HG03469 (cell line): ENCODE results near the gene ADIG.
"Not testable (repeated sequence)": the region's sequence is repeated elsewhere in the genome, so short reads cannot be mapped to it uniquely, and the experiment has no call there.

Experiments used
- ATAC-seq: cut with Tn5 transposase; IDR thresholded peaks from one replicate; pipeline ENCODE4 v1.9.1; 2021; ENCODE audit warnings: mild to moderate bottlenecking, moderate library complexity, moderate number of reproducible peaks; ENCODE audit not compliant: unreplicated experiment

The ADIG gene

DNA sequence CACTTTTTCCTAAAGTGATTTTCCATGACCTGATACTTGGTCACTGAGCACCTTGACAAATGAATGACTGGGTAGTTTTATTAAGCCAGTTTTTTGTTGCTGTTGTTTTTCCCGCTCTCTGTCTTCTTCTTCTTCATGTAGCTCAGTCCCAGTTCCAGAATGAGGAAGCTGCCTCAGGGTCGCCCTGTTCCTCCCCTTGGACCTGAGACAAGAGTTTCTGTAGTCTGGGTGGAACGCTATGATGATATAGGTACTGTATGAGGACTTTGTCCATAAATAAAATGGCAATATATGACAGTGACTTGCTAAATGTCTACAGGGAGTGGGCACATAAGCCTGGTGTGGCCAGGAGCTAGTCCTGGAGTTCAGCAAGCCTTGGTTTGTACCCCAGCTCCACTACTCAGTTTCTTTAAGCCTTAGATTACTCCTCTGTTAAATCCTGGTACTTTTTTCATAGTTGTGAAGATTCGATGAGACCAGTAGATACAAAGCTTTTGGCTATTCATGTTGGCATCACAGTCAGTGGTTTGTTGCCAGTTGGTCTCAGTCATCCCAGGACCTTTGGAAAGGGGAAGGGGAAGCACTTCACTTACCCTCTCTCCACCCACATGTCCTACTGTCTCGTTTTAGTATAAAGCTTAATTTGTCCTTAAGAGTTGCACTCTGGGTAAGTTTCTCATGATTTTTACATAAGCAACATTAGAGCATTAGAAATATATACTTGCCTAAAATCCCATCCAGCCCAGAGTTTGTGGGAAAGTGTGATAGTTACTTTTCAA, 11.1 kb upstream of the ADIG start:
- no peak for ATAC-seq

DNA sequence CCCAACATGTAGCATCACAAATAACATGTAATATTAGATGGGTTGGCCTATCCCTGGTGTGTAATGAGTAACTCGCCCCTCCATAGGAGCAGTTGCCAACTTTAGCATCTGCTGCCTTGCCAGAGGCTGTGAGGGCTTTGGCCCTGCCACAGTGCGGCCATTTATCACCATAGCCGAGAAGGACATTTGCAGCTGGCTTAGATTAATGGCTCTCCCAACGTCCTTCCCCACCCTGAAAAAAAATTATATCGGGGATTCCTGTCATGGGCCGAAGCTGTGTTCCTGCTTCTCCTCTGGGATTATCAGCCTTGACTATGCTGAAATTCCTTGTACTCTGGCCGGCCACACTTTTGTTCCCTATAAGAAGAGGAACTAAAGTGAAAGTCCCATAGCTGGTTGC, 7.6 kb upstream of the ADIG start:
- ATAC-seq, result no peak

DNA sequence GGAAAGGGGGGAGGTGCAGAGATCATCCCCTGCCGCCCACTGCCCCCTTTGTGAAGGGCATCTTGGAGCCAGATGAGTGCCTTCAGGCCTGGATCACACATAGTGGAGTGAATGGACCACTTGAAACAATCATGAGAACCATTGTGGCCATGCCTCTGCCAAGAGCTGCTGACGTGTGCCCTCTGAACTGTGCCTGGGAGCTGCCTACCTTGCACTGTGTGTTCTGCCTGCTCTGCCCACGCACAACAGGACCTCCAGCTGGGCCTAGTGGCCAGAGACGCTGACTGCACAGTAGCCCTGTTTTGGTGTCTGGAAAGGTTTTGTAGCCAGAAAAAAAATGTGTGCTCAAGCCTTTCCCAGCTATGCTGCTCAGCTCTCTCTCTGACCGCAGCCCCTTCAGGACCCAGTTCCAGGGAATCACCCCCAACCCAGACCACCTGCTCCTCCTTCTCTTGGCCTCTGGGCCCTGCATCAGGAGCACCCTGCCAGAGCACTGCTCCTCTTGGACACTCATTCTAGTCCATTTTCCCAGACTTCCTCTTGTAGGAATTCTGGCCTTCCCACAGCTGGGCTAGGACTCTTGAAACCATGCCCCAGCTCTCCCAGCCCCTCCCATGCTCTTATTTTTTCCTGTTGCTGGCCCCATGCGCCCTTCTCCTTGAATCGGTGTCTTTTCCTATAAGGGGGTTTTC, 1.6 kb upstream of the ADIG start:
- ATAC-seq, result no peak

DNA sequence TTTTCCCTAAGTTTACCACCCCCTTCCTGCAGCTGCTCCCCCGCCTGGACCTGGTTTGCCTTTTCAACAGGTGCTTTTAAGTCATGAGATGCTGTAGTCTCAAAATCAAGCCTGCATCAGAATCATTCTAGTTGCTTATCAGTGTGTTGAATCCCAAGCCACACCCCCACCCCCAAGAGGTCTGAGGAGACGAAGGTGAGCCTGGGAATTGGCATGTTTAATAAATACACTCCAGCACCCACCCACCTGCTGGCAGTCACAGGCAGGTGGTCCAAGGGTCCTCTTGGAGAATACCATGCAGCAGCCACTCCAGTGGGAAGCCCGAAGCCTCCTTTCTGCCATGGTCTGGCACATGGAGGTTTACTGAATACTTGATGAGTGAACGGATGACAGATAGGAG, 1.1 kb upstream of the ADIG start:
- ATAC-seq, result no peak

DNA sequence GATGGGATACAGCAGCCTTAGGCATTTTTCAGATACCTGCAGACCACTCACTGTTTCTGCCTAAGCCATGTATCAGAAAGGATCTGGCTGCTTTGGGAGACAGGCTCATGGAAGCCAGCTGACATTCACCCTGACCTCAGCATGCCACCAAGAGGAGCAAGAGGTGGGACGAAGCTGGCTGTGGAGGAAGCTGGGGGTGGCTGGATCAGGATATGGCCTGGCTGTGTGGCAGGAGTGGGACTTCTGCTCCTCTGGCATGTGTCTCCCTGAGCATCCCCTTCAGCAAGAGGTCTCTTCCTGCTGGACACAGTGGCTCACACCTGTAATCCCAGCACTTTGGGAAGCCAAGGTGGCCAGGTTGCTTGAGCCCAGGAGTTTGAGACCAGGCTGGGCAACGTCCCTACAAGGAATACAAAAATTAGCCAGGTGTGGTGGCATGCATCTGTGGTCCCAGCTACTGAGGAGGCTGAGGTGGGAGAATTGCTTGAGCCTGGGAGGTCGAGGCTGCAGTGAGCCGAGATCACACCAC, 897 bp downstream of the ADIG start:
- ATAC-seq, result no peak

DNA sequence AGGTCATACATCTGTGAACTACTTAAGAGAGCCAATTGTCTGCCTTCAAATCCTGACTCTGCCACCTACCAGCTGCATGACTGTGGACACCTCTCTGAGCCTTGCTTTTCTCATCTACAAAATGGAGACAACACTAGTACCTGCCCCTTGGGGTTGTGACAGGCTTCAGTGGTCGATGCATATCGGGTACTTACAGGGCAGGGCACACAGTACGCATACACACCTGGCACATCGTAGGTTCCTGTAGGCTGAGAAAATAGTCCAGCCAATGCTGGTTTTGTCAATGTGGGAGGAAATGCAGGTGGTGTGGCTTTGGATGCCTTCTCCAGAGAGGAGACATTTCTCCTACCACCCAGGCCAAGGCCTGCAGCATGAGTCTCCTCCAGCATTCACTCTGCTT, 2.3 kb downstream of the ADIG start:
- no peak for ATAC-seq

DNA sequence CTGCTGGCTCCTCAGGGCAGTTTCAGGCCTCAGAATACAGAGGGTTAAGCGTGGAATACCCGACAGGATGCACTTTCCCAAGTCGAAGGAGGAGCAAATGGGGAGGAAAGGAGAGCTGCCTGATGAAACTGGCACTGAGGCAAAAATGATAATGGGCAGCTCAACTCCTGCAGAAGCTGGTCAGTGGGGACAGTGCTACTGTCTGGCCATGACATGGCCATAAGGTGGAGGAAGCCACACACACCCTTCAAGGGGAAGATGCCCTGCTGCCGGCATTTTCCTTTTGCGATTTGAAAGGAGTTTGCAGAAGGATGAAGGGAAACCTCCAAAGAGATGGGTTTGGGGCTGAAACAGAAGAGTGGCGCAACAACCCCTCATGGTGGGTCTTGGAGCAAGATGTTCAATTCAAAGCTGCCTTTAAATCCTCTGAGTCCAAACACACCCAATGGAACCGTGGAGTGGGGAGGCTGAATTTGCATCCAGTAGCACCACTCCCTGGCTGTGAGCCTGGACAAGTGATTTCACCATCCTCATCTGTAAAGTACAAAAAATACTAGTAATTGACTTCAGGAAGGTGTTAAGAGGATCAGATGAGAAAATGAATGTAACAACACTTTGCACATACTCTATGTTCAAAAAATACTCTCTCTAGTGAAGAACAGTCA, 3.2 kb downstream of the ADIG start:
- ATAC-seq, result no peak

DNA sequence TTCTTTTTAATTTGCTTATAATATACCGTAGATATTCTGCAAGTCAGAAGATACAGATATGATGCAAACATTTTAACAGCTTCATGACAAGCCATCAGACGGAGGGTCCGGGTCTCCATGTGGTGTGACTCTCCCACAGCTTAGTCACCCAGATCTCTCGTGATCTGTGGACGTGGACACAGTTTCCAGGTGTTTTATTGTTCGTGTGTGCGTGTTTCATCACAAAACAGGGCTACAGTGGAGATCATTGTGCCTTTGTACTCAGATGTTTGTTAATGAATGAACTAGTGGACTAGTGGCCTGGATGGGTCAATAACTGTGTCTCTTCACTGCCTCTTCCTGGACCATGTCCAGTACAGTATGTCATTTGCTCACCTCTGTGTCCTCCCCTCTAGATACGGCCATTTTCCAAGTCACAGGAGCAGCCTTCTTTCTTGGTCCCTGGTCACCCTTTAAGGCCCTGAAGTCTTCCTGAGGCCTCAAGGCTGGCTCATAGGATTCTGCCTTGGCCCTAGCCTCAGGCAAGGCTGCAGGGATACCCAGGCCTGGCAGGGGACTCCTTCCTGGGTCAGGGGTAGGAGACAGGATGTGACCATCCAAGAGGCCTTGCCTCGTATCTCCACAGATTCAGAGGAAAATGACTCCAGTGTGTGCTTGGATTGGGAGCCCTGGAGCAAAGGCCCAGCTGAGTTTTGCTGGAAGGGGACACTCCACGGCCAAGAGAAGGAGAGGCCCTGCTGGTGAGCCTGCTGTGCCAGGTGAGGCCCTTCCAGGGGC, 4.6 kb downstream of the ADIG start:
- no peak for ATAC-seq

DNA sequence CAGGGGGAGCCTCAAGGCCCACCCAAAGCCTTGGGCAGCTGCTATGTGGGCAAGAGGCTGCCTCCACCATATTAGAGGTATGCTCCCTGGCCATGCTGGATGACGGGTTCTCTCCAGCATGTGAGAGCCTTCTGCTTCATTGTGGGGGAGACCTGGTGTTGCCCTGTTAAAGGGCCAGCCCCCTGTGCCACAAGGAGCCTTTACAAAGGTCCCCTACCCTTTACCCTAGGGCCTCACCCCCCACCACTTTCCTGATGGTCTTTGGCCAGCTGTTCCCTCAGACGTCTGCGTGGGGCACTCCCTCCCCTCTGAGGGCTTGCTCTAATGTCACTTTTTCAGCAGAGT, 5.2 kb downstream of the ADIG start:
- no peak for ATAC-seq

DNA sequence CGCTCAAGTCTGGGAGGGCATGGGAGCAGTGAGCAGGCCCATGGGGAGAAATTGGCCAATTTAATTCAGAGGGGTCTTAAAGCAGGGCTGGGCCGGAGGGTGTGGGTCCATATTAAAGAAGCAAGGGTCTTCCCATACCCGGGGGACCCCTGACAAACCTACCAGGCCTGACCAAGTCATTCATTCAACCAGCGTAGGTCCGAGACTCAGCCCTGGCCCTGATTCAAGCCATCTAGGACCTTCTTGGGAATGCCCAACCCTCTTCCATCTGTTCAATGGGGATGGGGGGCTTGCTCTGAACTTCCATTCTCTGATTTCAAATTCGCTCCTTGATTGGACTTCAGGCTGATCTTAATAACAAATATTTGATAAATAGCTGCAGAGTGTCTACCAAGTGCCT, 7.3 kb downstream of the ADIG start:
- ATAC-seq, result no peak

DNA sequence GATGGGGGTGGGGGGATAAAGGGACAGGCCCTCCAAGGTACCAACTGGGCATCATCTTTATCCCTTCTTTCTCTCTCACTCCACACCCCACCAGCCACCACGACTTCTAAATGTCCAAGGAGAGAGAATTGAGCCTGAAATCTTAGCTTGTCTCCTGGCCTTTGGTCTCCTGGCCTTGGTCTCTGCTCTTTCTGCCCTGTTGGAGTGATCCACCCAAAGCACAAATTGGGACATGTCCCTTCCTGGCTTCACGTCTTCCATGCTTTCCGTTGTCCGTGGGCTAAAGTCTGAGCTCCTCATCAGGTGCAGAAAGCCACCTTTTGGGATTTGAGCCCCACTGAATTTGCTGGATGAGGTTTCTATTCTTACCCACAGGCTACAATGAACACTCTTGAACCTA, 8.4 kb downstream of the ADIG start:
- no peak for ATAC-seq

DNA sequence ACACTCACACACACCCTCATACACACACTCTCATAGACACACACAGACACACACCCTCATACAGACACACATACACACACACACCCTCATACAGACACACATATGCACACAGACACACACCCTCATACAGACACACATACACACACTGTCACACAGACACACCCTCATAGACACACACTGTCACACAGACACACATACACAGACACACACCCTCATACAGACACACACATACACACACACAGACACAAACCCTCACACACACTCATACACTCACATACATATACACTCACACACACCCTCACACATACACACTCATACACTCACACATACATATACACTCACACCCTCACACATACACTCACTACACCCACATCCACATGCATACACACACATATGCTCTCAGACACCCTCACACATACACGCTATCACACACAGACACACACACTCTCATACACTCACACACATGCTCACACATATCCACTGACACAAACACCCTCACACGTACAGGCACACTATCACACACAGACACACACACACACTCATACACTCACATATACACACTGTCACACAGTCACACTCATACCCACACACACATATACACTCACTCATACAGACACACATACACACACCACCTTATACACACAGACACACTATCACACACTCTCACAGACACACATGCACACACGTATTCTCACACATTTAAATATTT, 9.1 kb downstream of the ADIG start:
- no peak for ATAC-seq

DNA sequence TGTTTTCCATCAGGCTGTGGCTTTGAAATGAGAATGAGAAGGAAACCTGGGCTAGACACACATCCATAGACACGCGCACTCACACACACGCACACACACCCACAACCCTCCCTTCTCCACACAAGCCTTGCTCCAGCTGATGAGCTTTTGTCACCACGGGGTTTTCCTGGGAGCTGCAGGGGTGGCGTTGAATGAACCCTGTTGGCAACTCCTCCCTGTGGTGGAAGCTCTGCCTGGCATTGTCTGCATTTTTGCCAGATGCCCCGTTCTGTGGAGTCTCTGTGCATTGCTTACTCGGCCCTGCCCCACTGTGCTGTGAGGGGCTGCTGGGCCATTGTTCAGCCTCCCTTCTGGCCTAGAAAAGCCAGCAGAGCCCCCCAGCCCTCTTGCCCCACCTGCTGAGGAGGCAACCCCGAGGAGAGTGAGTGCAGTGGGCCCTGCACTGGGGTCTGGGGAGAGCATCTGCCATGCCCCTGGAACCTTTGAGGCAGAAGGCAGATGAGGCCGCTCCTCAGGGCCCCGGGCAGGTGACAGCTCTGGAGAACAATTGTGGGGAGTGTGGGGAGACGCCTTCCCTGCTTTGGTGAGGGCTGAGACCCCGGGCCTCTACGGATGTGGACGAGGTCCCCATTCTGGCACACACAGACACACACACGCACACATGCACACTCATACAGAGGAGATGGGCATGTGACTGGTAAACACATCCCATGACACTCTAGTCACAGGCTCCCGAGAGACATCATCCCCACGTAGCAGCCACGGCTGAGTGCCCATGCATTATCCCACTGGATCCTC, 9.9 kb downstream of the ADIG start:
- ATAC-seq, result no peak

DNA sequence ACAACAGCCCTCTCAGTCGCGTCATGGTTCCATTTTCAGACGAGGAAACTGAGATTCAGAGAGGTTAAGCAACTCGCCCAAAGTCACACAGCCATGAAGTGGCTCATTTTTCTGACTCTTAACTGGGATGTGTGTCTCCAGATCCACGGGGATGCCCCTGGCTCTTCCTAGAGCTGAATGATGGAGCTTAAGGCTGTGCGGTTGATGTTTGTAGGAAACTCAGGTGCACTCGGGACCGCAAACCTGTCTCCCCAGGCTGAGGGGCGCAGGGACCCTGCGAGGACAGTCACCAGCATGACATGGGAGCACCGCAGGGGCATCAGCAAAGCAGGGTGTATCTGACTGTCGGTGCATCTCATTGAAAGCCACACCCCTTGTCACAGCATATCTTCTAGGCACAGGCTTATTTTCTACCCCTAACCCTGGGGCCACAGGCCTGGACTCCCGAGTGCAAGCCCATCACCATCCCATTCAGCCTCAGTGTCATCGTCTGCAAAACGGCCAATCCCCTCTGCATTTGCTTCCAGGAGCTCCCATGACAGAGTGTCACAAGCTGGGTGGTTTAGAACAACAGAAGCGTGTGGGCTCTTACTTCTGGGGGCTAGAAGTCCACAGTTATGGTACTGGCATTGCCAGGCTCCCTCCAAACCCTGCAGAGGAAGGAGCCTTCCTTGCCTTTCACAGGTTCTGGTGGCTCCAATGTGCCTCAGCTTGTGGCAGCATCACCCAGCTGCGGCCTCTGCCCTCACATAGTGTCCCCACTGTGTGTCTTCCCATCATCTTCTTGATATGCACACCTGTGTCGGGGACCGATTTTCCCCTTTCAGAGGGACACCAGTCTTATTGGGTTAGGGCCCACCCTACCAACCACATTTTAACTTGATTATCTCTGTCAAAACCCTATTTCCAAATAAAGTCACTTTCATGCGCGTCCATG, 10.7 kb downstream of the ADIG start:
- ATAC-seq, result no peak

DNA sequence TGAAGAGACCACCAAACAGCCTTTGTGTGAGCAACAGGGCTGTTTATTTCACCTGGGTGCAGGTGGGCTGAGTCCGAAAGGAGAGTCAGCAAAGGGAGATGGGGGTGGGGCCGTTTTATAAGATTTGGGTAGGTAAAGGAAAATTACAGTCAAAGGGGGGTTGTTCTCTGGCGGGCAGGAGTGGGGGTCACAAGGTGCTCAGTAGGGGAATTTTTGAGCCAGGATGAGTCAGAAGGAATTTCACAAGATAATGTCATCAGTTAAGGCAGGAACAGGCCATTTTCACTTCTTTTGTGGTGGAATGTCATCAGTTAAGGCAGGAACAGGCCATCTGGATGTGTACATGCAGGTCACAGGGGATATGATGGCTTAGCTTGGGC, 11.4 kb downstream of the ADIG start:
- not testable (repeated sequence) for ATAC-seq

DNA sequence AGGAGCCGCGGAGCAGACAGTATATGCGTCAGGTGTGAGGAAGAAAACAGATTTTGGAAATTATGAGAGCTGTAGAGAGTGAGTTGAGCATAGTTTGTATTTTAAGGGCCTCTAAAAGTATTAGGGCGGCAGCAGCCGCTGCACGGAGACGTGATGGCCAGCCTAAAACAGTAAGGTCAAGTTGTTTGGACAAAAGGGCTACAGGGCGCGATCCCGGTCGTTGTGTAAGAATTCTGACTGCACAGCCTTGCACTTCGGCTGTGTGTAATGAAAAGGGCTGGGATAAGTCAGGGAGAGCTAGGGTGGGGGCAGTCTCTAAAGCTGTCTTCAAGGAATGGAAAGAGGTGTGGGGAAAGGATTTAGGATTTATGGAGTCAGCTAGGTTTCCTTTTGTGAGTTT, 13.3 kb downstream of the ADIG start:
- not testable (repeated sequence) for ATAC-seq

DNA sequence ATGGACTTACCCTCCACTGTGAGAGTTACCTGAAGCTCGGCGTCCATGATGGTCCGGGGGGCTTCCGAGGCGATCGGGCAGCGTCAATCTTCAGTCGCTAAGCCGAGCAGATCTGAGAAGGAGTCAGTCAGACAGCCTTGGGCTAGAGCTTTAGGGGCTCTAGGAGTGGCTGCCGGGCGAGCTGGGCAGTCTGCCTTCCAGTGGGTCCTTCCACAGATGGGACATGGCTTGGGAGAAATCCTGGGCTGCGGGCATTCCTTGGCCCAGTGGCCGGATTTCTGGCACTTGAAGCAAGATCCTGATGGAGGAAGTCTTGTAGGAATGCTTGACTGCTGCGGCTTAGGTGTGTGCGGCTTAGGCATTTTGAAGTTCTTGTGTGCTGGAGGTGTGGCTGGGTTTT, 14.9 kb downstream of the ADIG start:
- not testable (repeated sequence) for ATAC-seq

DNA sequence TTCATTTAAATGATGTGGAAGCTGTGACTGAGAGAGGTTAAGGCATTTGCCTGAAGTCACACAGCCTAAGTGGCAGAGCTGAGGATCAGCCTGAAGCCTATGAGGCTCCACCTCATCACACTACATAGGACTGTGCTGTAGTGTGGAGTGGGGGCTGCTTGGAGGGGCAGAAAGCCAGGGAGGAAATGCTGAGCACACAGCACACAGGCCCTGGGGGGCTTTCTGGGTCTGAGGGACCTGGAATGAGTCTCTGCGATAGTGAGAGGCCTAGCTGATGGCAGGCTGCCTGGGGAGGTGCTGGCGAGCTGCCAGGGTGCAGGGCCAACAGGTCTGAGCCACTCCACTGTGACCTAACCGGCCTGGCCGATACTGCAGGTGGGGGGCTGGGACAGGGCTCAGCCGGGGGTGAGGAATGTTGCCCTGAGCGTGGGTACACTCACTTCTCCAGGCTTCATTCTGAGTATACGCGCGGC, 18.4 kb downstream of the ADIG start:
- ATAC-seq, result no peak

DNA sequence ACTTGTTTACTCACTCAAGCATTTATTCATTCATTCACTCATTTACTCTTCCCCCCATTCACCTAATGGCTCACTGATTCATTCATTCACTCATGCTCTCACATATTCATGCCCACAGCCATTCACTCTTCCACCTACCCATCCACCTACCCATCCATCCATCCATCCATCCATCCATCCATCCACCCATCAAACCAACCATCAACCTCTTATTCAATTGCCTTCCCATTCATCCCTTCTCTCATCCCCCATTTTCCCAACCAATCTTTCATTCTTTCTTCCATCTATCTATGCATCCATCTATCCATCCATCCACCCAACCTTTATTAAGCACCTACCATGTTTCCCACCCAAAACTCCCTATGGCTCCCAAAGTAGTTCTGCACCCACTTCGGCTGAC, 19.1 kb downstream of the ADIG start:
- ATAC-seq, result no peak
